T47D (cell line): ENCODE data around the gene FHDC1.

Experiments
- DNase-seq, 2 experiments: peaks; one replicate each; pipeline versions ENCODE4 v3.0.0 to v3.0.0-alpha.2; 2011 to 2012; ENCODE audit warnings: low read depth in 1 of 2, low spot score in 1 of 2
- JUND ChIP-seq: IDR thresholded peaks from 2 replicates; pipeline ENCODE4 v1.6.1; 2012; ENCODE audit warnings: low read depth
- in situ Hi-C: cut with HindIII; loops from 2 replicates; pipeline ENCODE4 v1.10.0; 2016; ENCODE audit warnings: low sequenced_read_pairs, low pct_unique_long_range_greater_than_20kb

Gene FHDC1

DNA sequence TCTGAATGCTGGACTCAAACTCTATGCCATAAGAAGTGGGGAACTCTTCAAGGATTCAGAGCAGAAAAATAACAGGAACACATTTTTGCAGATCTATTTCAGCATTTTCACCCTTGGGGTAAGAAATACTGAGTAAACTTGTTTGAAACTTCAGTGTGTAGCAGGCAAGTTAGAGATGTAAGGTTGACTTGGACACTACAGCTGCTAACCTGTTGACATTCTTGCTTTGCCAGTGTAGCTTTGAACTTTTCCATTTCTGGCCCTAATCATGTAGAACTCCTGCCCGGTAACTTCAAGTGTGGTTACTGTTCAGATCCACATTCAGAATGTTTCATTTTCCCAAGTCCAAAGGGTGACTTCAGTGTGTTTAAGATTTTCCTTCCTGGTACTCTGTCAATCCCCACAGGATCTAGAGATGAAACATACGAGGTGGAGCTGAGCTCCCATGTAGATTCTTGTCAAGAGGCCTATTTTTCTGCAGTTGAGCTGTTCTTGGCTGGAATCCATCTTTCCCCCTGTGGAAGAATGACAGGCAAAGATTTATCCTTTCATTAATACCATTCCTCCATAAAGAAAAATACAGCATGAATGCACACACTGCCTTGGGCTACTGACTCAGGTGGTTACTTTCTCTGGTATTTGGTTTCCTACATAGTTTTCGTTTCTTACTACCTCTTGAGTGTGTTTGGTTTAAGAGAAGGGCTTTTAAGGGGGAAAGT is 34.1 kb downstream of the FHDC1 start:
- no peak for TF ChIP-seq JUND
- DNase-seq: peak; percentile 15 to 43
- in situ Hi-C loops: no loop called here

DNA sequence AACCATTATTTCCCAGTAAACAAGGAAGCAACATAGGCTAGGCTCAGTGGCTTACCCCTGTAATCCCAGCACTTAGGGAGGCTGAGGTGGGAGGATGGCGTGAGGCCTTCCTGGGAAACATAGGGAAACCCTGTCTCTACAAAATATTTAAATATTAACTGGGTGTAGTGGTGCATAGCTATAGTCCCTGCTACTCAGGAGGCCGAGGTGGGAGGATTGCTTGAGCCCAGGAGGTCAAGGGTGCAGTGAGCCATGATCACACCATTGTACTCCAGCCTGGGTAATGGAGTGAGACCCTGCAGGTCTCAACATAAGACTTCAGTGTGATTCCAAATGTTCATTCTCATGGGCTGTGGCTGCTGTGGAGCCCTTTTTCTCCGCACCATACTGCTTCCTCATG is 34.9 kb downstream of the FHDC1 start:
- DNase-seq: no peak
- TF ChIP-seq JUND: no peak
- in situ Hi-C loops: no loop called here

DNA sequence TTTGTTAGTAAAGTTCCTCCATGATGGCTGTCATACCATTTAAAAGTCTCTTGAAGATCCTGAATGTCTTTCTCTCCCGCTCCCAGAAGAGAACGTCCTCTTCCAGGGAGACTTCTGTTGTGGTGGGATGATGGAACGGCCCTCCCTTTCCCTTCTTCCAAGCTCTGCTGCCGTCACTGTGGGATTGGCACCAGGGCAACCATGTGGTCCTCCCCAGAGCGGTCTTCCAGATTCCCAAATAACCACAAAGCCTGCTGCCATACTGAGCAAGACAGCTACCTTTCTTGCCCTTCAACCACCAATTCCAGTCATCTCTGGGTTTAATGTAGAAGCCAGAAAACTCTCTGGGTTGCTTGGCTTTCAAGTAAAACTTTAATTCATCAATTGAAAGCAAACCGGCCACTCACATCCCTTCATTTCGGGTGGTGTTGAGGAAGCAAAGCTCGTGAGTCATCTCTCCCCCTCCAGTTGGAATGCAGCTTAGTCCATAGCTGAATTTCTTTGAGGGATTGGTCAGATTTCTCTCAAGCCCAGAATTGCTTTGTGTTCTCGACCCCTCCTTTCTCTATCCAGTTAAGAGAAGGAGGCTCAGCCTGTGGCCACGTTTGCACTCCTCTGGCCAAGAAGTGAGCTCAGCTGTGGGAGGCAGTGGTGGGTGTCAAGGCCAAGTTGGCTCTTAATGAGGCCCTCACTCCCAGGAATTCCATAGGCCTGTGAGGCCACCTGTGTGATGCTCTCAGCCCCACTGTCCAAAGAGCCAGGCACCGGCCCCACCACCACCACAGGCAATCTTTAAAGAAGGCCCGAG is 36.9 kb downstream of the FHDC1 start:
- no peak for TF ChIP-seq JUND
- DNase-seq: no peak
- in situ Hi-C loops: no loop called here

DNA sequence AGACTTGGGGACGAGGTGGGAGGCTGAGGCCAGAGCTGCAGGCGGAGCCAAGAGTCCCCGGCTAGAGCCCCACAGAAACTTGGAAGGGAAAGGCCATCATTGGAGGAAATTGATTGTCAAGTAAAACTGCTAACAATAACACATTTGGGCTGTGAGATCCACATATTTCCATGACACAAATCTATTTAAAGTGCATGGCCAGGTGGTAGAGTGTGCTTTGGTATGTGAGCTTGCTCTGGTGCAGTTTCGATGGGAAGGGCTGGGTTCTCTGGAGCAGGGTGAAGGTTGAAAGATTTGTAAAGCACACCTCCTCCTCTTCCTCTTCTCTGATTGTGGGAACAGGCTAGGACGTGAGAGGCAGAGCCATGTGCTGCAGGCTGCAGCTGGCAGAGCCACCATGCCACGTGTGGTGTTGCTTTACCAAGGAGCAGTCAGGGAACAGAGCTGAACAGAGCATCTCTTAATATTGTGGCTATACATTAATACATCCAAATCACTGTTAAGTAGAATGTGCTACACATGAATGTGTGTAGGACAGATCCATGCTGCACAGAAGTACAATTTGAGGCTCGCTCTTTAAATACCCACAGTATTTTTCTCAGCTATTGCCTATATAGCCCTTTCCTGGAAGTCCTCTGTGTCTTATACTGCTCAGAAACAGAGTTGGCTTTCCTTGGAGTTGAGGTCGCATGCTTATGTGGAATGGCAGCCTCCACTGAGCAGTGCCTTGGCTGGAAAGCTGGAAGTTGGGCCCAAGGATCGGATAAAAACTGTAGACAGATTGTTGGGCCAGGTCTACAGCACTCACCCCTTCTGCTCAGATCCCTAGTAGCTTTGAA is 37.7 kb downstream of the FHDC1 start:
- in situ Hi-C loops: no loop called here
- DNase-seq: no peak

DNA sequence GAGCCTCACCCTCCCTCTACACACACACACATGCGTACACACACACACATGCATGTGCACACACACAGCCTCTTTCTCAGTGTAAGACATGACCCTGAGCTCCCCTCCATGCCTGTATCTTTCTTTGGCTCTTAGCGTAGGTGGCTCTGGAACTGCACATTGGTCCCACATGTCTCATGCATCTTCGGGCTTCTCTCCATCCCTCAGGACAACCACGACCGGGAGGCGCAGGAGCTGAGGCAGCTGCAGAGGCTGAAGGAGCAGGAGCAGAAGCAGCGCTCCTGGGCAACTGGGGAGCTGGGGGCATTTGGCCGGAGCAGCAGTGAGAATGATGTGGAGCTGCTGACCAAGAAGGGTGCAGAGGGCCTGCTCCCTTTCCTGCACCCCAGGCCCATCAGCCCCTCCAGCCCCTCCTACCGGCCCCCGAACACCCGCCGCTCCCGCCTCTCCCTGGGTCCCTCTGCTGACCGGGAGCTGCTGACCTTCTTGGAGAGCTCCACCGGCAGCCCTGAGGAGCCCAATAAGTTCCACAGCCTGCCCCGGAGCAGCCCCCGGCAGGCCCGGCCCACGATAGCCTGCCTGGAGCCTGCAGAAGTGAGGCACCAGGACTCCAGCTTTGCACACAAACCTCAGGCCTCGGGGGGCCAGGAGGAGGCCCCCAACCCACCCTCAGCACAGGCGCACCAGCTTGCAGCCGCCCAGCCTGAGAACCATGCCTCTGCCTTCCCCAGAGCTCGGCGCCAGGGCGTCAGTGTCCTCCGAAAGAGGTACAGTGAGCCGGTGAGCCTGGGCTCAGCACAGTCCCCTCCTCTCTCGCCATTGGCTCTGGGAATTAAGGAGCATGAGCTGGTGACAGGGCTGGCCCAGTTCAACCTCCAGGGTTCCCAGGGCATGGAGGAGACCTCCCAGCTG is 38.6 kb downstream of the FHDC1 start:
- in situ Hi-C loops: no loop called here
- TF ChIP-seq JUND: no peak
- no peak for DNase-seq

More for the DNA sequence above, 37.7 kb downstream of the FHDC1 start:
- no peak for TF ChIP-seq JUND

DNA sequence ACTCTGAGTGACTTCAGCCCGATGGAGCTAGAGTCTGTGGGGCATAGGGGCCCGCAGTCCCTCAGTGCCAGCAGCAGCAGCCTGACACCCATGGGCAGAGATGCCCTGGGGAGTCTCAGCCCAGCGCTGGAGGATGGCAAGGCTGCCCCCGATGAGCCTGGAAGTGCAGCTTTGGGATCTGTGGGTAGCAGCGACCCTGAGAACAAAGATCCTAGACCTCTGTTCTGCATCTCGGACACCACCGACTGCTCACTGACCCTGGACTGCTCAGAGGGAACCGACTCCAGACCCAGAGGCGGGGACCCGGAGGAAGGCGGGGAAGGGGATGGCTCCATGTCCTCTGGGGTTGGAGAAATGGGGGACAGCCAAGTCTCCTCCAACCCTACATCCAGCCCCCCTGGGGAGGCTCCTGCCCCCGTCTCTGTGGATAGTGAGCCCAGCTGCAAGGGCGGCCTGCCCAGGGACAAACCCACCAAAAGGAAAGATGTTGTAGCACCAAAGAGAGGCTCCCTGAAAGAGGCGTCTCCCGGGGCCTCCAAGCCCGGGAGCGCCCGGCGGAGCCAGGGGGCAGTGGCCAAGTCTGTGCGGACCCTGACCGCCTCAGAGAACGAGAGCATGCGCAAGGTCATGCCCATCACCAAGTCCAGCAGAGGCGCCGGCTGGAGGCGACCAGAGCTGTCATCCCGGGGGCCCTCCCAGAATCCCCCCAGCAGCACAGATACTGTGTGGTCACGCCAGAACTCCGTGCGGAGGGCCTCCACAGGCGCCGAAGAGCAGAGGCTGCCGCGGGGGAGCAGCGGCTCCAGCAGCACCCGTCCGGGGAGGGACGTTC is 39.5 kb downstream of the FHDC1 start:
- in situ Hi-C loops: no loop called here
- DNase-seq: no peak
- TF ChIP-seq JUND: no peak

DNA sequence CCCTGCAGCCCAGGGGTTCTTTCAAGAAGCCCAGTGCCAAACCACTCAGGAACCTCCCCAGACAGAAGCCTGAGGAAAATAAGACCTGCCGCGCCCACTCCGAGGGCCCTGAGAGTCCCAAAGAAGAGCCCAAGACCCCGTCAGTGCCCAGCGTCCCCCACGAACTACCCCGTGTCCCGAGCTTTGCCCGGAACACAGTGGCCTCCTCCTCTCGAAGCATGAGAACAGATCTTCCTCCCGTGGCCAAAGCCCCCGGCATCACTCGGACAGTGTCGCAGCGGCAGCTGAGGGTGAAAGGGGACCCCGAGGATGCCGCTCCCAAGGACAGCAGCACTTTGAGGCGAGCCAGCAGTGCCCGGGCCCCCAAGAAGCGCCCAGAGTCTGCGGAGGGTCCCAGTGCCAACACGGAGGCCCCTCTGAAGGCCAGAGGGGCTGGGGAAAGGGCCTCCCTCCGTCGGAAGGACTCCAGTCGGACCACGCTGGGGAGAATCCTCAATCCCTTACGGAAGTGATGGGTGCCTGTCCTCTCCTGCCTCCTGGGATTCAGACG is 40.2 kb downstream of the FHDC1 start:
- TF ChIP-seq JUND: no peak
- no peak for DNase-seq
- in situ Hi-C loops: no loop called here

DNA sequence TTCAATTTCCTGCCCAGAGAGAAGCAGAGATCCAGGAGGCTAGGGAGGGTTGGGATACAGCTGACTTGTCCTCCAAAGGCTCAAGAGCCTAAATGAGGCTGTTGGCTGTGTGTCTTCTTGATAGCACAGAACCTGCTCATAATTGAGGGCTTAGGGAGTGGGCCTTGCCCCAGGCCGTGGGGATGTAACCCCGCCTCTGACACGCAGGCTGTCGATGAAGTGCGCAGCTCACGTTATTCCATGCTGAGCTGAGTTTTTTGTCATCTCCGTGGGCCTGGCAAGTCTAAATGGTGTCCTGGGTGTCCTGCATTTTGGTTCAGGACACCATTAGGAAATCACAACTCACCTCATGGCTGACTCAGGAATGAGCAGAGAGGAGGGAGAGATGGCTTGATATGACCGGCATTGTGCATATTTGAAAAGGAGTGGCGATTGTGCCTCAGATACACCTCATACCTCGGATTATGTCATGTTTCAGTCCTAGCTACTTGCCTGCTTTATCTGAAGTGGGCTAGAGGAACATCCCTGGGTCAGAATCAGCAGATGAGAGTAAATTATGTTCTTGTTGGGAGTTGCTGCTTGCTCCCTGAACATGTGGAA is 43.7 kb downstream of the FHDC1 start:
- DNase-seq: no peak
- in situ Hi-C loops: no loop called here
- no peak for TF ChIP-seq JUND

DNA sequence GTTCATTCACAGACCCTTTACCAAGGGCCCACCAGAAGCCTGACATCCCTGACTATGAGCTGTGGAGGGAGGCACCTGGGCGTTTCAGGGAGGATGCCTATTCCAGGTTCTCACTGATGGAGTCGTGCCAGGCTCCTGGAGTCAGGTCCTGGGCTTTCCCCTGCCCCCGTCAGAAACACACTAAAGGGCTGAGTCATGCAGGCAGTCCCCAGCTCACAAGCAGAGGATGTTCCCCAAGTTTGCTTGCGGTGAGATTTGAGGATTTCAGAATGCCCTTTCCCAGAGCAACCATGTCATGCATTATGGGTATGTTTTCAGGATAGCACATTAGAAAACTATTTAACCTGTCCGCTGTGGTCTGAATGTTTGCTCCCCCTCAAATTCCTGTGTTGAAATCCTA is 45.2 kb downstream of the FHDC1 start:
- DNase-seq: no peak
- no peak for TF ChIP-seq JUND
- in situ Hi-C loops: no loop called here

DNA sequence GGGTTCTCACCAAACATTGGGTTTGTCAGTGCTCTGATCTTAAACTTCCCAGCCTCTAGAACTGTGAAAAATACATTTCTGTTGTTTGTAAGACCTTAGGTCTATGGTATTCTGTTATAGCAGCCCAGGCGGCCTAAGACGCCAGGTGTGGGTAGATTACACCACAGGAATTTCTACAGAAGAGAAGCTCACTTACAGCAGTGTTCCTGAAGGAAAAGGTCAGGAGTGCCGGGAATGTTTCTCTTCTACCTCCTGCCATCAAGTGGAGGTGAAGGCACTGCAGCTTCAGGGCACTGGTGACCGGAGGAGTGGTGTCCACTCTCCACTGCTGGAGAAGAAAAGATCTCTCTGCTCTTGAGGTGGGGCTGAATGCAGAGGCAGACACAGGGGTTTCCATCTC is 45.7 kb downstream of the FHDC1 start:
- no peak for TF ChIP-seq JUND
- no peak for DNase-seq
- in situ Hi-C loops: no loop called here
